Fibroblast of skin of left quadriceps (primary cell): ENCODE data around the gene HSPA1B.
"Not testable (repeated sequence)": the region's sequence is repeated elsewhere in the genome, so short reads cannot be mapped to it uniquely, and the experiment has no call there.

ENCODE experiments used
- DNase-seq, 2 experiments: peaks; one replicate each; pipeline ENCODE4 v3.0.0-alpha.2; 2013; ENCODE audit warnings: low read depth in 2 of 2

The HSPA1B gene

DNA sequence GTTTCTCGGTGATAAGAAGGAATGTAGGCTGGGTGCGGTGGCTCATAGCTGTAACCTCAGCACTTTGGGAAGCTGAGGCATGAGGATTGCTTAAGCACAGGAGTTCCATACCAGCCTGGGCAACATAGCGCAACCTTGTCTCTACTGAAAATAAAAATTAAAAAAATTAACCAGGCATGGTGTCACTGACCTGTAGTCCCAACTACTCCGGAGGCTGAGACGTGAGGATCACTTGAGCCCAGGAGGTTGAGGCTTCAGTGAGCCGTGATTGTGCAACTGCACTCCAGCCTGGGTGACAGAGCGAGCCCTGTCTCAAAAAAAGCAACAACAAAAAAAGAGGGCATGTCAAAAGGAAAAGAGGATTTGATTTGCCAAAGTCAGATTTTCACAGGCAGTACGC is 31.2 kb downstream of the HSPA1B start:
- no peak for DNase-seq

DNA sequence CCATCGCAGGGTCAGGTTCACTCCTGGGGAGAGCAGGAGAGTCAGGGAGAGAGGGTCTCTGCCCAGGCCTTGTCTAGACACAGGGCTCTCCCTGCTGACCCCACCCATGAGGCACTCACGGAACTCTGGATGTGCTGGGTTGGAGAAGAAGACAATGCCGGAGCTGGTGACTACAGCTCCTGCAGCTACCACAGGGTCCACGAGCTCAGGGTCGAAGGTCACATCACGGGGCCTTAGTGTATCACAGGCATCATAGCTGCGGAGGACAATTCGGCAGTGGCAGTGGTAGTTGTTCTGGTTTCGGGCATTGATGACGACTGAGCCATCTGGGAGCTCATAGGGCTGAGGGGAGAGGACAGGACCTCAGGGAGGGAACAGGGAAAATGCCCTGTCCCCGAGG is 32.4 kb downstream of the HSPA1B start:
- DNase-seq = no peak

DNA sequence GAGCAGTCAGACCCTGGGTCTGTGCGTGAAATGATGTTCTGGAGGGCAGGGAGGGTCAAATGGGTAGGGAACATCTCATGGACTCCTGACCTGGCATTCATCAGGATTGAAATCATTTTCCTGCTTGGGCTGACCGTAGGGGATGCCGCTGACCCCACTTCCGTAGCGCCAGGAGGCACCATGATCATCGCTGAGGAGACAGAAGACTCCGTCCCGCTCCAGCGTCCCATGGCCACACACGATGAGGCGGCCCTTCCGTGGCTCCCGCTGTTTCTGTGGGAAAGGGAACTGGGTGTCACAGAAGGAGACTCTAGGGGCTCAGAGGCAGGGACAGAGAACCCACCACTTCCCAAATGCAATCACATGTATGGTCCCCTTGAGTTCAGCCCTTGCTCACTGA is 32.8 kb downstream of the HSPA1B start:
- no peak for DNase-seq

DNA sequence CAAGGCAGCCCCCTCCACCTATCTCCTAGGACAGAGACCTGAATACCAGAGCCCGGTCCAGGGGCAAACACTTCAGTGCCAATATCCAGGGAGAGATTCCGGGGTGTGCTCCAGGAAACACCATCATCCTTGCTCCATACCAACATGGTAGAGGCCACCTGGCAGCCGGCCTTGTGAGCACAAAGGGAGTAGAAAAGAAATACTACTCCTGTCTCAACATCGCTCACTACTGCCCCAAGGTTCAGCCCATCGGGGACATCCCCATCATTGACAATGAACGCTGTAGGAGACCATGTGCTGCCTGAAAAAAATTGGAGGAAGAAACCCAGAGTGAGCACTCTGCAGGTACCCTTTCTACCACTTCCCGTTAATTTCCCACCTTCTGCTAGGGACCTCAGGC is 33.6 kb downstream of the HSPA1B start:
- DNase-seq = no peak

DNA sequence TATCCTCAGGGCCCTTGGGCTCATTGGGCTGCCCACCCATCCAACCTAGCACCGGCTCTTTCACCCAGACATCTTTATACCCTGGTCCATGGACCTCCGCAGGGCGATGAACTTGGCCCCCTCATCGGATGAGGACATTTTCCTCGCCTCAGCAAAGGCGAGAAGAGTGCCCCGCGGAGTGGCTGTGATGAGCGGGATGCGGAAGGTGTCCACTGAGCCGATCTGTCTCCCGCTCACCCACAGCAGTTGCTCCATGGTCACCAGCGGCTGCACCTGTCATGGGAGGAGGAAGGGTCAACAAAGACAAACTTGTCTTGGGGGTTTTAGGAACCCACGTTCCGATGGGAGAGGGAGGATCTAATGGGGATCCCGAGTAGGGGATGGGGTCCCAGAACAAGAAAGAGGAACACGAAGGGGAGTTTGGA is 34.4 kb downstream of the HSPA1B start:
- no peak for DNase-seq

DNA sequence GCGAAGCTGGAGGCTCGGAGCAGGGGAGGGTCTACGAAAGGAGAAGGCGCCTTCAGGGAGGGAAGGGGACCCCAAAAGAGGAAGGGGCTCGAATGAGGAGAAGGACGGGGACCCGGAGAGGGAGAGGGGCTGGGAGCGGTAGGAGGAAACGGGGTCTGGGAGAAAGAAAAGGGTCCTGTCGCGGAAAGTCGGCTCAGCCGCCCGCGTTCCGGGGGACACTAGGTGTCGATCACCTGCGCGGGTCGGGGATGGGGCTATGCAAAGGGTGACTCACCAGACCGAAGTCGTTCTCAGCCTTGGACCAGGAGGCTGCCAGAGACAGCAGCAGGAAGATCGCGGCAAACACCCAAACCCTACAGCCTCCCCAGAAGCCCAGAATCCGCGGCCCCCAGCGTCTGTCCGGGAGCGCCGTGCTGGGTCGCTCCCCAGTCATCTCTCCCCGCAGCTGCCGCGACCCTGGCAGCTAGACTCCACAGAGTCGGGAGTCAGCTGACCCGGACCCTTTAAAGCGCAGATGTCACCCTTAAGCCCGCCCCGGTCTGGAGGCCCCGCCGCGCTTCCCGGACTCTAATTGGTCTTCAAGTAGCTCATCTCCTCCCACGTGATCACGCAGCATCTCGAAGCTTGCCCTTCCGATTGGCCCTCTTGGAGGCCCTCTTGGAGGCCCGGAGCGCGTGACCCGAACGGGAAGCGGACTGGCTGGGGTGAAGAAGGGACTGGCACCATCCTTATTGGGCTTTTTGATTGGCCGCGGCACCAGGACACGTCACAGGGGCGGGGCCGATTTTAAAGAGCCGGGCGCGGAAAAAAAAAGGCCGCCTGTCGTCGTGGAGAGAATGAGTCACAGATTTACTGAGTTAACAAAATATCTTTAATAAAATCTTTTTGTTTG is 35.1 kb downstream of the HSPA1B start, which contains the start of gene NEU1:
NEU1 (minus strand) TSS at position 478 of the 892 bp plus-strand sequence; CDS start at position 433, 45 bp downstream.
- DNase-seq = peak; percentile 100

DNA sequence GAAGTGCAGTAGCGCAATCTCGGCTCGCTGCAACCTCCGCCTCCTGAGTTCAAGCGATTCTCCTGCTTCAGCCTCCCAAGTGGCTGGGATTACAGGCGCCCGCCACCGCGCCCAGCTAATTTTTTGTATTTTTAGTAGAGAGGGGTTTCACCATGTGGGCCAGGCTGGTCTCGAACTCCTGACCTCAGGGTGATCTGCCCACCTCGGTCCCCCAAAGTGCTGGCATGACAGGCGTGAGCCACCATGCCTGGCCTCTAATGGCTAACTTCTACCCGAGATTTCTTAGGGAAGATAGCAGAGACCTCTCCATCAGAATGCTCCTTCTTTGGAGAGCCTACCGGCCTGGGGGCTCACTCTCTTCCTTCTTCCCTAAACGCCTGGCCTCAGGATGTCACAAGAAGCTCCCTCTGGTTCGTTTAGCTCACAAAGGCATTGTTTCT is 36.6 kb downstream of the HSPA1B start:
- not testable (repeated sequence) for DNase-seq

DNA sequence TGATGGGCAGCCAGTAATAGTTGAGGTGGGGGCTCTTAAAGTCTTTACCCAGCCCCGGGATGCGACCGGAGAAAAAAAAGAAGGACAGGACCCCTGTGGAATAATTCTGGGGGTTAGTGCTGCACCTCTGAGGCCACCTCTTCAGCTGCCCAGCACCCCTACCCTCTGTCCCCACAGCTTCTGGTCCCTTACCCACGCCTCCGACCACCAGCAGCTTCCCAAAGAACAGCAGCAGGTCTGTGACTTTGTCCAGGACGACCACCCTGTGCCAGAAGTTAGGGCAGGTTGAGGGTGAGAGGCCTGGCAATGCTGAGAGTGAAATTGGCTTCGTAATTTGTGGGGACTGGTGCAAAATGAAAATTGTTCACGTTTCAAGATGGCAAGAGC is 37.3 kb downstream of the HSPA1B start:
- DNase-seq = no peak

DNA sequence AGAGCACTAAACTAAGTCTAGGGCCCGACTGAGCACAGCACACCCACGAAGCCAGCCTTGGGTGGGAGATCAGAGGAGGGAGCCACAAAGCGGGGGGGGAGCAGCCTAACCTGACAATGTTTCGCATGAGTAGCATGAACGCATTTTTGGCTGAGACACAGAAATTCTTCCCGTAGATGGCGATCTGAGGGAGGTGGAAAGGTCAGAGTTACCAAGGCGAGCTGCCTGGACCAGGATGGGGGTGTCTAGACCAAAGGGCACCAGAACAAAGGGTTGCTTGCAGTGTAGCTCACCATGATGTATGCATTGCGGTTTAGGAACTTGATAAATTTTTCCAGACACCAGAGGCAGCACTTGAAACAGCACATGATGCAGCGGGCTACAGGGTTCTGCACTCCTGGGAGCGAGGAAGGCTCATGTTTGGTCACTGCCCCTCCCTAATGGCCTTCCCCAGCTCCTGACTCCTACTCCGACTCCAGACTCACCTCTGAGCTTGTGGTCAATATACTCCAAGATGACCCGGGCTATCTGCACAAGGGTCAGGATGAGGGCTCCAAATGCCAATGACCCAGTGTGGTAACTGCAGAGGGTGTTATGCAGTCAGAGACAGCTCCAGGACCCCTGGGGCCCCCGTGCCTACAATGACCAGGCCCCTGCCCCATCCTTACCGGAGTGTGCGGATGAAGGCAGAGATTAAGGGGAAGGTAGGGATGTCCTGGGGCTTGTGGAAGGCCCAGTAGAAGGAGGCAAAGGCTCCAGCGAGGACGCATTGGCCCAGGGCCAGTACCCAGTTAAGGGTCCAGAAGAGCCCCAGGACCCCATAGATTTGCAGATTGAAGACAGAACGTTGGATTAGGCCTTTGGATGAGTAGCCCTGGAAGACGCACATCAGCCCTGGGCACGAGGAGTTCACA is 37.9 kb downstream of the HSPA1B start:
- DNase-seq = no peak

DNA sequence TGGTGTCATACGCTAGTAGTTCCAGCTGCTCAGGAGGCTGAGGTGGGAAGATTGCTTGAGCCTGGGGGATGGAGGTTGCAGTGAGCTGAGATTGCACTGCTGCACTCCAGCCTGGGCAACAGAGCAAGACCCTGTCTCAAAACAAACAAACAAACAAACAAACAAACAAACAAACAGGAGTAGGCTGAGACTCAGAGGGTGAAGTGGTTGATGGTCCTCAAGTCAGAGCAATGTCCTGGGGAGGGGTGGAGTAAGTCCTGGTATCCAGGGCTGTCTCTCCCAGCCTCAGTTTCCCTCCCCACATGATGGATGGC is 41.1 kb downstream of the HSPA1B start:
- not testable (repeated sequence) for DNase-seq

DNA sequence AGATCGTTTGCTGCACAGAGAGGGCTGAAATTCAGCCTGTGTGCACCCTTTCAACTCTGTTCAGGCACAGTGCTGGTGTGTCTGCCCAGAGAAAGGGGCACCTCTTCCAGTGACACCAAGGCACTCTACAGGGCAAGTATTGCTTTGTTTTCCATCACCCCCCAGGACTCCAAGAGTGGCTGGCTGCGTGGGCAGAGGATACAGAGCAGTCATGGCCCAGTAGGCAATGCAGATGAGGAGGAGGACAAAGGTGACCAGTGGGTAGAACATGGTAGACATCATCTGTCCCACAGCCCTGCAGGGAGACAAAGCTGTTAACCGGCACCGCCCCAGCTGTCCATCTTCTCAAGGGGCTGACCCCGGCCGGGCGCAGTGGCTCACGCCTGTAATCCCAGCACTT is 41.8 kb downstream of the HSPA1B start:
- DNase-seq = no peak

DNA sequence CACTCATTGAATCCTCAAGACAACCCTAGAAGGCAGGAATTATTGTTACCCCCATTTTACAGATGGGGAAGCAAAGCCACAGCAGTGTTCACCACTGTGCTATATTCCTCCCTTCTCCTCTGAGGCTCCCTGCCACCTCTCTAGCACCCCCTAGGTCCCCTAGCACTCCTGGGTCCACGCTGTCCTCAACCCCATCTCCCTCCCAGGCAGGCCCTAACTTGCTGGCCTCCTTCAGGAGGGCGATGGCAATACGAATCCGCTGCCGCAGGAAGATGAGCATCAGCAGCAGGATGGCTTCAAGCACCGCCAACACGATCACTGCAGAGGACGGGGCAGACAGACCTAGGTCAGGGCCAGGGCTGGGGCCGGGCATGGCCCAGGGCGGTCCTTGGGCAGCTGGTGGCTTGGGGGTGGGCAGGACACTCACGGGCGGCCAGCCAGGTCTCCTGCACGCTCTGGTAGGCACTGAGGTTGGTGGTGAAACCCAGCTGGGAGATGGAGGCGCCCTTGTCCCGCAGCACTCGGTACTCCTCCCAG is 42.9 kb downstream of the HSPA1B start:
- no peak for DNase-seq

DNA sequence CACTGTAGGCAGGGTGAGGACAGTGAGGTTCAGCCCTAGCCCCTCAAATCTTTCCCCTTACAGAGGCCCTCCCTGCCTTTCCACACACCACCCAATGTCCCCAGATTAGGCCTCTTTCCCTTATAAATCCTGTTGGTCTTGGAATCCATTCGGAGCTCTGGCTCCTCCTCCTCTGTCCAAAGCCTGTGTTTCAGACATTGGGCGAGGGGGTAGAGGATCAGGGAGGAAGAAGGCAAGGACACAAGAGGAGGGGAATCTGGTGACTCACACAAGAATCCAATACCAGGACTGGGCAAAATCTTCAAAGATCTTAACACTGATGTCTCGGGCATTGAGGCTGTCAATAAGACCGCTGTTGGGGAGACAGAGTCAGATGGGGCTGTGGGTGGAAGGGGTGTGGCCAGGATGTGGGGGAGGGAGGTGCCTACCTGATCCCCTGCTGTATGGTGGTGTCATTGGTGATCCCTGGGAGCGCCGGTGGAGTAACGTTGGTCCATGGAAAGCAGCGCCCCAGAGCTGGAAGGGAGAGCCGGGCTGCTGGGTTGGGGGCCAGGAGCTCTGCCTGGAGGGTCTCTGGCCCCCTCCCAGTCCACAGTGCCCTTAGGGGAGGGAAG is 43.6 kb downstream of the HSPA1B start:
- DNase-seq = peak; percentile 10 to 16

DNA sequence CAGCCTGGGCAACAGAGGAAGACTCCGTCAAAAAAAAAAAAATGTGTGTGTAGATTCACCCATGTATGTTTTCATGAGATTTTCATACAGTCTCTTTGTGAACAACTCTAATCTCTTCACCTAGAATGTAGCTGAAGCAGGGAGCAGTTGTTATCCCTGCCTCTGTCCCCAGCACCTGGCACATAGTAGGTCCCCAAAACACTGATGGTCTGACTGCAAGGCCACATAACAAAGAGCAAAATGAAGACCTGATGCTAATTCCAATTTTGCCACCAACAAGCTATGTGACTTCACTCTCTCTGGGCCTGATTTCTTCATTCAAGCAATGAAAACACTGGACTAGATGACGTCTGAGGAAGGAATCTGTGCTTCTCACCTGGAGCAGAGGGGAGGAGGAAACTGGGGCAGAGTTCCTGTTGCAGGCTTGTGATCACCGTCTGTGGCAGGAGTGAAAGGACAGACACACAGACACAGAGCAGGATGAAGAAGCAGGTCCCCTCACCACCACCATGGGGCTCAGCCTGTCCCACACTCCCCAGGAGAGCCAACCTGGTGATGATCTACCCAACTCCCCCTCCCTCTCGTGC is 46.6 kb downstream of the HSPA1B start:
- no peak for DNase-seq

DNA sequence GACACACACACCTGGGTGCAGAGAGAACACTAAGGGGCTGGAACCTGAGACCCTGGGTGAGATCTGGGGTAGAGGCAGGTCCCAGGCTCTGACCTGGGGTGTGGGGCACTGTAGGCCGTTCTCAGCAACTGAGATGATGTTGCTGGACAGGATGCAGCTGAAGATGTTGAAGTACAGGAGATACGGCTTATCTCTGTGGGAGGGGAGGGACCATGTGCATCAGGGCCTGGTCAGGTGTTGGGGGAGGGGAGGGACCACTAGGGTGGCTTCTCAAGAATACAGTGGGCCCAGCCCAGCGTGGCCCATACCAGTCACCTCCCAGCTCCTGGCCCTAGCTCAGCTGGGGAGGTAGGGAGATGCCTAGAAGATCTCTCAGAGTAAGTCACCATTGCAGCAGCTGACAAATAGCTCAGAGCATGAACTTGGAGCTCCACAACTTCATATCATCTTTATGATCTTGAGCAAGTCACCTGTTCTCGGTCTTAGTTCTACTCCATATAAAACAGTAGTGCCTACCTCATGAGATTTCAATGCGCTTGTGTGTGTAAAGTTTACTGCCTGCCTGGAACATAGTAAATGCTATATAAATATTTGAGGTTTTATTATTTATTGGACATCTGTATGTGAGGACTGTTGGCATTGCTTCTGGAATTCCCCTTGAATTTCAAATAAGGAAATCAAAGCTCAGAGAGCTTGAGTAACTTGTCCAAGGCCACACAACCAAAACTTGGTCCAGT is 47.5 kb downstream of the HSPA1B start:
- DNase-seq = no peak

DNA sequence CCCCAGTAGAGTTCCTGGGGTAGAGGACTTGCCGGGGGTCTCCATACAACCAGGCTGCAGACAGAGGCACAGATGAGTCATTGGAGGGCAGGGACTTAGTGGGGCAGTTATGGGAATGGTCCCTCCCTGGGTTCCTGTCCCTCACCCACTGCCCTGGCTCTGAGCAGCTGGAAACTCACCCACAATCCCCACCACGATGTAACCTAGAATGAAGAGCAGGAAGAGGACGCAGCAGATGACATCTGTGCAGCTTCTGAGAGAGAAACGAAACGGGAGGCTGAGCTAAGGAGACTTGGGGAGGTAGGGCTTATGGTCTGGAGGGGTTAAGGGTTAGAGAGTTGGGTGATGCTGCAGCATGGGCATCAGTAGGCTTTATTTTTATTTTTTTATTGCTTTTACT is 48.3 kb downstream of the HSPA1B start:
- no peak for DNase-seq

DNA sequence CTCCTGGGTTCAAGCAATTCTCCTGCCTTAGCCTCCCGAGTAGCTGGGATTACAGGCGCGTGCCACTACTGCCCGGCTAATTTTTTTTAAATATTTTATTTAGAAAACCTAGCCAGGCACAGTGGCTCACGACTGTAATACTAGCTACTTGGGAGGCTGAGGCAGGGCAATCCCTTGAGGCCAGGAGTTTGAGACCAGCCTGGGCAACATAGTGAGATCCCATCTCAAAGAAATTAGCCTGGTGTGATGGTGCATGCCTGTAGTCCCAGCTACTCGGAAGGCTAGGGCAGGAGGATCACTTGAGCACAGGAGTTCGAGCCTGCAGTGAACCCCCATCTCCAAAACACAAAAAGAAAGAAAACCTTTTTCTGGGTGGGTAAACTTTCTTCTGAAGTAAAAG is 48.8 kb downstream of the HSPA1B start:
- DNase-seq = no peak

DNA sequence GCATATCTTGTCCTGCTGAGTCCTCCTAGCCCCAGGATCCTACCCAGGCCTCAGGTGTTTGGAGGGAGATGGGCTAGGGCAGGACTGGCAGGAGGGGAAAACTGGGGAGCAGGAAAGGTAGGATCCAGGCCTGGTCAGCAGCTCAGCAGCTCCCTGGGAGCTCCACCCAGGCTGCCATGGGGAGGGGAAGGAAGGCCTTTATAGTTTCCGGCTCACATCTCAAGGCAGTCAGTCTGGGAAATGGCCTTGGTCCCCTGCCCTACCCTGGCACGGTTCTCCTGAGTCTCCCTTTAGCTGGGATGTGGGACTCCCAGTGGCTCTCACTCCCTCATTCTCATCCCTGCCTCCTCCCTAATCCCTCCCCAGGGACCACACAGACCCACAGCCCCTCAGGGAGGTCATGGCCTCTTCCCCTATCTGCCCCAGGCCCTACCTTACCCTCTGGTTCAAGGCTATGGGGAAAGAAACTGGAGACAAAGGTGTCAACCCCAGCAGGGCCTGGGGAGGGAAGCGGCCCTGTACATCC is 49.6 kb downstream of the HSPA1B start:
- DNase-seq = no peak

DNA sequence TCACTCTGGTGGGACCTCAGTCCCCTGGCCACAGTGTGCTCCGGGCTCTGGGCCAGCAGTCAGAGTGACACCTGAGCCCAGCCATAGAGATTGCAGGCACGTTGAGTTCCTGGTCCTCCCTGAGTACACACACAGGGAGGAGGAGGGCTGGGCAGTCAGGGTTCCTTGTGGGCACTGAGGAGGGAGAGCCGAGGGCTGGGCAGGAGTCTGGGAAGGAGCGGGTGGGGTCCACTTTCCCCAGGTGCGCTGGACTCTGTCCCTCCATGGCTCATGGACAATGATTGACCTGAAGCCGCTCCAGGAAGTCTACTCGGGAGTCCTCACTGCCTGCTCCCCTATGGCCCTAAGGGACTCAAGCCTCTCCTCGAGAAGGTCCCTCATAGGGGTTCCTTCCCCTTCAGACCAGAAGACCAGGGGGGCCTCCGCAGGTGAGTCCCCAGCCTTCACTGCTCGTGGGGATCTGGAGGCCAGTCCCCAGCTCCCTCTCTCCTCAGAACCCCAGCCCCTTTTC is 50.2 kb downstream of the HSPA1B start:
- no peak for DNase-seq

DNA sequence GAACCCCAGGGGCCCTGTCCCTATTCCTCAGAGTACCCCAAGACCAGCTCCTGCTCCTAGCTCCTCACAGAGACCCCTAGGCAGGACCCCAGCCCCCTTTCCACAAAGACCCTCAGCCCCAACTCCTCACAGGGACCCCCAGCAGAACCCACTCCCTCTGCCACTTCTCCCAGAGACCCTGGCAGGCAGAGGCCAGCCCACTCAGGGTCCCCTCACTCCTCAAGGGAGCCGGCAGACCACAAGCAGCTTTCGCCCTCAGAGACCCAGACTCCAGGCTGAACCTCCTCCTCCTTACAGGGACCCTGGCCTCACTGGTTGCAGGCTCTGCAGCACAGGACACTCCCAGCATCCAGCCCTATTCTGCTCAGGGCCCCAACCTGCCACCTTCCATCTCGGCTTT is 50.7 kb downstream of the HSPA1B start:
- no peak for DNase-seq
